Pons (tissue), 1 donor: ENCODE results near the gene AKAP8.
"Not testable (repeated sequence)": the region's sequence is repeated elsewhere in the genome, so short reads cannot be mapped to it uniquely, and the experiment has no call there.

Source experiments
- DNase-seq: peaks from one replicate; pipeline ENCODE4 v3.0.0-alpha.2; 2016; ENCODE audit warnings: low spot score

Gene AKAP8

GRCh38 chr19:15404097-15404779 lies 24.7 kb upstream of the AKAP8 start:
- DNase-seq, result peak; percentile 36

- no peak for DNase-seq
These were observed 23.6 kb upstream of the AKAP8 start for GRCh38 chr19:15403151-15403531.

GRCh38 chr19:15402411-15403150 lies 23.0 kb upstream of the AKAP8 start:
- DNase-seq, result no peak

- DNase-seq, result no peak
These were observed 21.8 kb upstream of the AKAP8 start for GRCh38 chr19:15401397-15401710.

GRCh38 chr19:15400521-15401396 lies 21.2 kb upstream of the AKAP8 start:
- DNase-seq, result no peak

GRCh38 chr19:15399635-15400034 lies 20.0 kb upstream of the AKAP8 start:
- no peak for DNase-seq

GRCh38 chr19:15399234-15399515 lies 19.6 kb upstream of the AKAP8 start:
- no peak for DNase-seq

- DNase-seq, result no peak
These were observed 19.1 kb upstream of the AKAP8 start for GRCh38 chr19:15398501-15399233.

- DNase-seq, result no peak
These were observed 18.2 kb upstream of the AKAP8 start for GRCh38 chr19:15397782-15398181.

GRCh38 chr19:15397236-15397635 lies 17.6 kb upstream of the AKAP8 start:
- no peak for DNase-seq

- DNase-seq, result no peak
These were observed 16.8 kb upstream of the AKAP8 start for GRCh38 chr19:15396436-15396835.

GRCh38 chr19:15395251-15395650 lies 15.7 kb upstream of the AKAP8 start:
- not testable (repeated sequence) for DNase-seq

GRCh38 chr19:15394426-15394825 lies 14.8 kb upstream of the AKAP8 start:
- DNase-seq, result no peak

GRCh38 chr19:15393963-15394362 lies 14.4 kb upstream of the AKAP8 start:
- DNase-seq, result no peak

GRCh38 chr19:15390814-15391213 lies 11.2 kb upstream of the AKAP8 start:
- no peak for DNase-seq

GRCh38 chr19:15381864-15382263 lies 2.3 kb upstream of the AKAP8 start:
- DNase-seq, result no peak

GRCh38 chr19:15381429-15381828 lies 1.8 kb upstream of the AKAP8 start:
- no peak for DNase-seq

- DNase-seq, result no peak
These were observed 536 bp upstream of the AKAP8 start for GRCh38 chr19:15379999-15380647.

- DNase-seq, result no peak
These were observed 979 bp downstream of the AKAP8 start for GRCh38 chr19:15378534-15379082.

GRCh38 chr19:15374796-15375440 lies 4.7 kb downstream of the AKAP8 start:
- no peak for DNase-seq

GRCh38 chr19:15374105-15374651 lies 5.4 kb downstream of the AKAP8 start:
- no peak for DNase-seq
